Measurements from ENCODE around the gene FBXW11.

FBXW11 gene

DNA sequence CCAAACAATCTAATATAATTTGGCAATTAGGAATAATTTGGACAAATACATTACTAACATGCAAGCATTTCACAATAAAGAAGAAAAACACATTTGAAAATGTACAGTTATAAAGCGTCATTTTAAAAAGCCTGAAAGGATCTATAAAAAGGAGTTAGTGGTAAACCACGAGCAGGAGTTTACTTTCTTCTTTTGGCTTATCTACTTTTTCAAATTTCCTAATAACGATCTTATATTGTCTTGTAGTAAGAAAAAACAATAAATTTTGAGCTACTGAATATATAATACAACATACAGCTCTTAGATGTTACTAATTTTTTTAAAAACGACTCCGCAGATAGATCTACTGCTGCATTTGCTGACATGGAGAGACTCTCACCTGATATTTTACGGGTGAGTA, 141.0 kb downstream of the FBXW11 start:
- no peak for DNase-seq (ENCODE audit: low read depth)

DNA sequence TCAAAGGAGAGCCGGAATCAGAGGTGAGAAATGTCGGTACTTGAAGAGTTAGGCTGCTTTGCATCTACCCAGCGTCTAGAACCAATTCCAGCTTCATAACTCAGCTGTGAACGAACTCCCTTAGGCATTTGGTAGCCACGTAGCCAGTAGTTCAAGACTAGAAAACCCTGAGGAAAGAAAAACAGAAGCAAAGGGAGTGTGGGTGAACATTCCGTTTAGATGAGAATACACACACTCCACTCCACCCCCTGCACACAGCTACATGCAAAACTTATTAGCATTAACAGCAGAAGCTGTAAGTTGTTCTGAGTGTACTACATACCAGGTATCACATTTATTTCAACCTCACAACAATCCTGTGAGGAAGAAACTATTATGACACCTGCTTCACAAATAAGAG, 142.5 kb downstream of the FBXW11 start:
- no peak for DNase-seq (ENCODE audit: low read depth)

DNA sequence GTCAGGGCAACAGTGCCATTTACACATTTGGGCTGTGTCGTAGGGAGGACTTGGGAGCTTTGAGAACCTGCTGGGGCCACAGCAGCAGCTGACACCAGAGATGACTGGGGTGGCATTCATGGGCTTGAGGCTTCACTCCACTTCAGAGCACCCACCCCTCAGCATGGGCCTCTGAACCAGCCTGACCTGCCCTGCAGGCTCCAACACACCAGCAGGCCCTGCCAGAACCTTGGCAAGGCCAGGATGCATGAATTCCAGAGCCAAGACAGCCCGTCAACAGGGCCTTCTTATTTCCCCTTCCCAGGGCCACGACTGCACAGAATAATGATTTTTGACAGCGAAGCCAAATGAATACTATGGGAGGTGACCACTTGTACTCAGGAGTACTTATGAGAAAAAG, 143.8 kb downstream of the FBXW11 start:
- no peak for DNase-seq (ENCODE audit: low read depth)

DNA sequence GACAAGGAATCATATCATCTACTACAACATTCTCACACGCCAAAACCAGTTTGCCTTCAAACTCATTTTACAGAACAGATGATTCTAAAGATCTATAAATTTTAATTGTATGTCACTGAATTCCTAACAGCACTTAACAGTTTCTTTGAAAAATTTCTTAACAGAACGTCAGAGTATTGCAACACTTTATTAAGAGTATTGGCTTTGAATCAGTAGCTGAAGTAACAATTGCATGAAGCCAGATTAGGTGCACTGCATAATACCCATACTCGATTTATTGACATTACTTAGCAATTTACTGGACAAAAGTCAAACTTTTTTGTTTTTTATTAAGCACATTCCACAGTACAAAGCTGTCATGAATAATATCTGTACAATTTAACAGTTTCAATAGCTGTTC, 145.1 kb downstream of the FBXW11 start:
- no peak for DNase-seq (ENCODE audit: low read depth)

DNA sequence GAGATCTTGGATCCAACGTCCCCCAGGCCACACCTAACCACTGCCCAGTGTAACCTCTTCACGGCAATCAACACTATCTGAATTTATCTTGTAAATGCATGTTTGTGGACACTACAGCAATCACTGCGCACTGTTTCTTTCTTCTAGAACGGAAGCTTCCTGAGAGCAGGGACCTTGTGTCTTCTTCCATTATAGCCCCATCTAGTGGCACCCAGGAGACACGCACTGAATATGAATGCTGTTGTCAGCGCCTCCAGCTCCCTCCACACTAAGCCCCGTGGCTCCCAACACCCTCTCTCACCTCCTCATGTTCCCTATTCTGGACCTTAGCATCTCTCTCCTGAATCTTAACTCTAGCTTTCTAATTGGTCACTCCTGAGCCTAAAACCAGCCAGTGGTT, 148.1 kb downstream of the FBXW11 start:
- DNase-seq (ENCODE audit: low read depth) = no peak

DNA sequence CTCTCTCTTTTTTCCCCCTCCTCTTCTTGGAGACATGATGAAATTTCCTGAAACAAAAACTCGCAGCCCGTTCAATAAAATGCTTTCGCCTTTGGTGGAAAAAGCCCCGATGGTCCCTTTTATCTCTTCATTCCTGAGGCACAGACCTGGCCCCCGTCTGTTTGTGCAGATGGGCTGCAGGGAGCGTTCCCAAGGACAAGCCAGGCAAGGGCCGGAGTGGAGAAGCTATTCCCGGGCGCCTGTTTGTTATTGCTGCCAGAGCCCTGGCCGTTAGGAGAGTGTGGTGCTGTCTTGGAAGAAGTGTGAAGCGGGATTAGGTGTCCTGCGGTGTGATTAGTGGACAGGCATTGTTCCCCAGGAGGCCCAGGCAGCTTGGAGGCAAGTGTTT, 149.0 kb downstream of the FBXW11 start:
- no peak for DNase-seq (ENCODE audit: low read depth)

DNA sequence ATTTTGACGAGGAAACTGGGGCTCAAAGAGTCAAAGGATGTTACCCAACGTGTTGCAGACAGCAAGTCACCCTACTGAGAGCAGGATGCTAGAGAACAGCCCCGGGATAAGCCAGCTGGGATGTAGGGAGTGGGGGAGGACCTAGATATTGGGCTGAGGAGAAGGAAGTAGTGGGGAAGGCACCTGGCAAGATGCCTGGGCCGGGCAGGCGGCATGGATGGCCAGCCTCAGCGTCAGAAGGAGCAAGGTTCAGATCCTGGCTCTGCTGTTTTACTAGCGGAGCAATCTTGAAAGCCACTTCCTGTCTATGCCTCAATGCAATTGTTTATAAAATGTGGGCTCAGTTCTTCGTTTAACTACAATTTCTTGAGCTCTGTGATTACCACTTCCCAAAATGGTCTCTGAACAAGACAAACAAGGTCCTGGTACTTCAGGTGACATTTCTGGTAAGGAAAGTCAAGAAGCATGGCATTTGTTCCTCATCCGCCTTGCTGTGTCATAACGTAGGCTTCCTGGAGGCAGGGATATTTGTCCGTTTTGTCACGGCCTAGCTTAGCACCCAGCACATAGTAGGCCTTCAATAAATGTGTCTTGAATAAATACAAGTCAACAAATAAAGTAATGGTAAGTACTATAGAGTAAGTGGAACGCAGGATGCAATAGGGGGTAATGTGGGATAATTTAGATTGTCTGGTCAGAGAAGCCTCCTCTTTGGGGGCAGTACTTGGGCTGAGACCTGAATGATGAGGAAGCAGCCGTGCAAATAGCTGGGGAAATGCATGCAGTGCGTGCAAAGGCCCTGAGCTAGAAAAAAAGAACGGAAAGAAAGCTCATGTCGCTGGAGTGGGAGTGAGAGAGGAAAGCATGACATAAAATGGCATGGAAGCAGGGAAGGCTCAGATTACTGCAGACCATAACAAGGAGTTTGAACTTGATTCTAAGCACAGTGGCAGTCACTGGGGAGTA, 150.4 kb downstream of the FBXW11 start:
- DNase-seq (ENCODE audit: low read depth) = no peak

DNA sequence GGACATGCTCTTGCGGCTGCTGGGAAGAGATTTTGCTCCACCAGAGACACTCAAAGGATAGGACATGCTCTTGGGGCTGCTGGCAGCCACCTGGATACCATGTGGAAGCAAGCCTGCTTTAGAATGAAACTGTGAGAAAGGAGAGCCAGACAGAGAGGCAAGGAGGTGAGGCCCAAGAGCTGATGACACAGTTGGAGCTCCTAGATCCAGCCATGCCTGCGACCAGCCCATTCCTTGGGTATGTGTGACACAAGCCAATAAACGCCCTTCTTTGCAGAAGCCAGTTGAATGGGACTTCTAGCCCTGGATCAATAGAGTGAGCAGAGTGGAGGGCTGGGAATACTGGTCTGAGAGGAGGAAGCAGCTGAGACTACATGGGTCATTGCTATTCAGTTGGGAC, 151.2 kb downstream of the FBXW11 start:
- DNase-seq (ENCODE audit: low read depth) = no peak

DNA sequence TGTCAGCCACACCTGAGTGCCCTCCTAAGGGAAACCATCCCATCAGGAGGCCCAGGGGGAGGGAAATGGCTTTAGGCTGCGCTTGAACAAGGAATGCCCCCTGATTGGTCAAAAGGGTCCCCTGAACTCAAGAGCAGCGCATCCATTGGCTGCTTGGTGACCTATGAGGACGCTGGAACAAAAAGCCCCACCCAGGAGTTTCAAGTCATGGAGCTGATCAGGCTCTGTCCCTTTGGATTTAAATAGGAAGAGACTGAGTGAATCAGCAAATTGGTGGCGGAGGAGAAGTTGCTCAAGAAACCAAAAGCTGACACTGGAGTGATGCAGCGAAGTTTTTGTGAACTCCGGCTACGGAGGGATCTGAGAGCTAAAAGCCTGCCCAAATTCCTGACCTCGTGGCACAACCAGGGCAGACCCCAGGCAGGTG, 154.2 kb downstream of the FBXW11 start:
- no peak for DNase-seq (ENCODE audit: low read depth)

DNA sequence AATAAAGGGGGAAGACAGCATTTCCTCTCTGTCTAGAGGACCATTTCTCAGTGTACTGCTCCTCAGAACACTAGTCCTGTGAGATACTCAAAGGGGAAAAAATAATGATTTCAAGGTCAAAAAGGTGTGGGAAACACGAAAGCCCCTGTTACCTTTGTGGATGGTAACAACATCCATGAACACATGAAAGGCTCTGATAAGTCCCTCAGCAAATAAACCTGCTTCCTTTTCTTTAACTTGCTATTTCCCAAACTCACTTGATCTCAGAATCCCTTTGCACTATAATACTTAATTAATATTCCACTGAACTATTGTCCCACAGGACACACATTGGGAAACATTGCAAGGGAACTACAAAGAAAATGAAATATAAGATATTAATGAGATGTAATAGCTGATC, 155.2 kb downstream of the FBXW11 start:
- no peak for DNase-seq (ENCODE audit: low read depth)

DNA sequence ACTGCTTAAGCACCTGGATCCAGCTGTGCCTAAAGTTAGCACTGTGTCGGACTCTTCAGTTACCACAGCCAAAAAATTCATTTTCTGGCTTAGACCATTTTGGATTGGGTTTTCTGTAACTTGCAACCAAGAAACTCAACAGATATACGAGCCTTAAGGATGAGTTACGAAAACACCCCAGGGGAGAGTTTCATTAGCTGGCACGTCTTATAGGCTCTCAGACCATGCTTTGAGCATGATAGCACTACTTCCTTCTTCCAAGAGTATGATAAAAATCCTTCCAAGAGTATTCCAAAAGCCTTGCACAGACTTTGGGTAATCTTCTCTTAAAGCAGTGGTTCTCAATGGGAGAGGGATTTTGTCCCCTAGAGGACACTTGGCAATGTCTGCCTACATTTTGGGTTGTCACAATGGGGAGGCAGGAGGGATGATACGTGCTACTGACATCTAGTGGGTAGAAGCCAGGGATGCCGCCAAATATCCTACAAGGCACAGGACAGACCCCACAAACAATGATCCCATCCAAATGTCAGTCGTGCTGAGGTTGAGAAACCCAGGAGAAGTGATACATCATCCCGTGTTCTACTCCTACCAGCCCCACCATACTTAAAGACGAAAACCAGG, 156.0 kb downstream of the FBXW11 start:
- no peak for DNase-seq (ENCODE audit: low read depth)

DNA sequence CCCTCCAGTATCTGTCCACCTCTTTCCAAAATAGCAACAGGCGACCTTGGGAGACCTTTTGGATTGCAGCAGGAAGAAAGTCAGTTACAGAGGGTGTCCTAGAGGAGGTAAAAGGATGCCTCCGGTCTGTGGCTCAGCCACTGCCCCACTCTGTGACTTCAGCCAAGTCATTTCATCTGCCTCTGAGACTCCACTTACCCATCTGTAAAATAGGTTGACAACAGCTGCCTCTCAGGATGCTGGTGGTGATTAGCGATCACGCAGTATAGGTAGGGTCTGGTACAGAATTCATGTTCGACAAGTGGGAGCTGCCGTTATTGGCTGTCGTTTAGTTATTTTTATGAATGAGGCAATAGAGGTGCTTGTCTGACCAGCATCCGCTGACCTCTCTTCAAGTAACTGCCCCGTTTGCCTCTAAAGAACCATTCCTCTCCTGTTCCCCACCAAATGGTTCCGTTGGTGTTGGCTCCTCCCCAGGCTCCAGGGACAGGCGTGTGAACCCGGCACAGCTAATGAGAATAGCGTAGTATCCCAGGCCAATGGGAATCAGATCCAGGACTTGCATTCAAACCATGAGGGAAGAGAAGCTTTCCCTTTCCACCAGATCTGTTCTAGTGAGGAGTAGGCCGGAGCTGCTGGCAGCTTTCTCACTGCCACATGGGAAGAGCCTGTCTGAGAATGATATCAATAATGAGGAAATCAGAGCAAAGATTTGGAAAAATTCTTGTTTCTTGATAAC, 156.7 kb downstream of the FBXW11 start:
- no peak for DNase-seq (ENCODE audit: low read depth)

DNA sequence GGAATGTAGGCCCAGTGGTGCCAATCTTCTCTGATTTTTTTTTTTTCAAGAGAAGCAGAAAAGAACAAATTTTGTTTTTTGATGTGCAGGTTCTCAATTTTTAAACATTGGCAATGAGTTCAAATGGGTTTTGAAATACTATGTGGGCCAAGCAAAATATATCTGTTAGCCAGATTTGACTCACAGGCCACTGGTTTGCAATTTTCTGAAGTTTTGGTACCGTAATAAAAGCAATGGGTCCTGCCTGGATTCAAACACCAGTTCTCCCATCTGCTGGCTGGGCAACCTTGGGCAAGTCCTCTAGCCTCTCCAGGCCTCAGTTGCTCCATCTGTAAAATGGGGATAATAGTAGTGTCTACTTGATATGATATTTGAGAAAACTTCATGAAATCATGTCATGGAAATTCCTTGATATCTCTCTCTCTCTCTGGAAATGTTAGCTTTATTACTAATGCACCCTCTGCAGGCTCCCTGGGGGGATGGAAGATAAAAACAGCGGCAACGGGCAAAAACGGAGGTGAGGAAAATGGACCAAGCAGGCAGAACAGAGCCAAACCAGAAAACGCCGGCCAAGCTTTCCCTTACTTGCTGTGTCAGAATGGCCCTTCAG, 157.4 kb downstream of the FBXW11 start:
- DNase-seq (ENCODE audit: low read depth) = no peak

DNA sequence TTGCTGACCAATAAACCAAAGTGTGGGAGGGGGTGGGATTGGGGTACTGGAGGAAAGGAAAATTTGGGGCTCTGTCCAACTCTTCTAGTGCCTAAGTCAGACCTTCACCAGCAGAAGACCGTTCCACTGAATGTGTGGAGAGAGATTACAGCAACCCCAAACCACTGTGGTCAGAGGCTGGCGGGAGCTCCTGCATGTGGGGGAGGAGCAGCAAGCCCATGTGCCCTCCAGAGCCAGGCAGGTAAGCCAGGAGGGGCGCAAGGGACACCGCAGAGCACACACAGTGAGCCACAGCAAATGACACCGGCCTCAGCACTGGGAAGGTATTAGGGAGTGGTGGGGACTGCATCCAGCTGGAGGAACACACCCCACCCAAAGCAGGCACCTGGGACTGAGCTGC, 158.0 kb downstream of the FBXW11 start:
- no peak for DNase-seq (ENCODE audit: low read depth)

DNA sequence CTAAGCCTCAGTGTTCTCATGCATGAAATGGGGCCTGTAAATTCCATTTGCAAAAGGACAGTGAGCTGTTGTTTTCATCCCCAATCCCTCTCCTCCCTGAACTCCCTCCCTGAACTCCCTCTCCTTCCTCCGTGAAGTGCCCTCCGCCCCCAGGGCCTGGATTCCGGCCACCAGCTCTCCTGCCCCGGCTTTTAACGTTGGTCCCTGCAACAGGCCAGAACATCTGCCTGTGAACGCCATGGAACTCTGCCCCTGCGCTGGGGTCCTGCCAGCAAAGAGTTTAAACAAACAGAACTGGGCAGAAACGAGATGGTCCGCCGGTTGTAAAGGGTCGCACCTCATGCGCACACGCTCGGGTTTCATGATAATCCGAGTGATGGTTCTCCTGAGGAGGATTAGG, 158.4 kb downstream of the FBXW11 start:
- DNase-seq (ENCODE audit: low read depth) = no peak

DNA sequence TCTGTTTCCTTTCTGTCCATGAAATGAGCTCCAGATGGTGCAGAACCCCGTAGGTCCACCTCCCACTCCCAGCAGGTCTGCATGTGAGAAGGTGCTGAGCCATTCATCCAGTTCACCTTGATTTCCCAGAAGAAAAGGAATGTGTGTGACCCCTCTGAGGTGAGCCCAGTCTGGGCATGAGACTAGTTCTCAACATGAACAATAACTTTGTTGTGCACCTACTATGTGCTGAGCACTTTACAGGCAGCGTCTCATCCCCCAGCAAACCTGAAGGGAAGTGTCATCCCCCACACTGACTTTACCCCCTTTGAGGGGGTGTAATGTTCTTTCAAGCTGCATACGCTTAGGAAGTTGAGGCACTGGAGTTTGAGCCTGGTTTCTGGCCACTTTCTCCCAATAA, 159.4 kb downstream of the FBXW11 start:
- no peak for DNase-seq (ENCODE audit: low read depth)

DNA sequence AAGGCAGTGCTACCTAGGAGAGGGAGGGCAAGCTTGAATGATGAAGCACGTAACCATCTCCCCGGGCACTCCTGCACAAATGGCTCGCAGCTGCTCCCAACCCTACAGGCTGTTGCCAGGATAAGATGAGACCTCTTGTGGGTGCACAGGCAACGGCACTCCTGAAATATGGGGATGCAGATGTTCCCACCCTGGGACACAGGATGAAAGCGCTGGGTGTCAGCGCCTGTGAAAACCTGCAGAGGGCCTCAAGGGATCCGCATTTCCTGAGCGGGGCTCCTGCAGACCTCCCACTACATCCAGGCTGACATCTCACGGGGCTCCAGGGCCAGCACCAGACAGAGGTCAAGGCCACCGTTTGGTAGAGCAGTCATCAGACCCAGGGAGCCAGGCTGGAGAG, 160.1 kb downstream of the FBXW11 start:
- DNase-seq (ENCODE audit: low read depth) = no peak

DNA sequence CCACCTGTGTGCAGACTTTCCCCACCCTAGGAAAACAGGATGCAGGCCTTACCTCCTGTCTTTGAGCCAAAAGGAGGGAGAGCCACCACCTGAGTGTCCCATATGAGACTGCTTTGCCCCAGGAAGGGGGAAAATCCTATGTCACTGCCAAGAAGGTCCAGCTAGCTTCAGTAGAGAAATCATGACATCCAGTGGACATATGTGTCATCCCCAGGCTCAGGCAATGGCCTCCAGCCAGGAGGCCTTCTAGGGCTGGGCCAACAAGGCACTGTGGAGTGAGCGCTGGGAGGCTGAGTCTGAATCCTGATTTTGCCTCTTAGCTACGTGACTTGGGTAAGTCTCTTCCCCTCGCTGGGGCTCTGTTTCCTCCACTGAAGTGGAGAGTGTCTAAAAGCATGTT, 160.6 kb downstream of the FBXW11 start:
- DNase-seq (ENCODE audit: low read depth) = no peak

DNA sequence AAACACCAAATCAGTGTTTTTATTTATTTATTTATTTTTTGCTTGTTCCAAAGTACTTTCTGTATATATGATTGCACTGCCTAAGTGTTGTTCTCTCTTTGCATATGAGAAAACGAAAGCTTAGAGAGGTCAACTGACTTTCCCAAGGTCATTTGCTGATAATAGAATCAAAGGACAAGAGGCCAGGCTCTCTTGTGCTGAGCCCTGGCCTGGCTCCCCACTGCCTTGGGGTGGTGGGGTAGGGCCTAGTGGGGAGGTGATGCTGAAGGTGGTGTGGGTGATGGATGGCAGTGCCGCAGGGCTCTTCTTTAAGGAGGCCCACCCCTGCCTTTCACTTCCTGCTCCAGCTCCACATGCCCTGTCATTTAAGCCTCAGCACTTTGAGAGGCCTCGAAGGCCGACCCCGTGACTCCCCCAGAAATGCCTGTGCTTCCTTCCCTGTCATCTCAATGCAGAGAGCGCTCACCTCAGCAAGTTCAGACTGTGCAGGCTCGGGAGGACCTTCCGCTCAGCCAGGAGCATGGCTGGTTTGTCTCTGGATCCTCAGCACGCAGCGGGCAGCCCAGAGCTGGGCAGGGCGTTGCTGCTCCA, 161.3 kb downstream of the FBXW11 start:
- DNase-seq (ENCODE audit: low read depth) = no peak

DNA sequence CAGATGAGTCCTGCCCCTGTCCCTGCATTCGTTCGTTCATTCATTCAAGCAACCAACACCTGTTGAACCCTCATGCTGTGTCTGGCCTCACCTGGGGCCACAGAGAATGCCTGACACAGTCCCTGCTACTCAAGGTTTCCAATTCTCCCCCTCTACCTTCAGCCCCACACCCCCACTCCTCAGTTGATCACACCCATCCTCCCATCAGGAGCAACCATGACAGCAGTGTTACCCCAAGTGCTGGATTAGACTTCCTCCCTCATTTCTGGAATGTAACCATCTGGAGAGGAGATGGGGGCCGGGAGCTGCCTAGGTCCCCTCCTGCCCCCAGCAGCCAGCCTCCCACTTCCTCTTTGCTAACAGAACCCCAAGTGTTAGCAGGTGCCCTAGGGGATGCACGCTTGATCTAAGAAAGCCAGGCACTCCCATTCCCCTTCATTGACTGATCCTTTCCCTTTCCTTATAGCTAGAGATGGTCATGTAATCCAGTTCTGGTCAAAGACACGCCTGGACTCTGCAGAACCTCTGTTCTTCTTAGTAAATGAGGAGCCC, 163.6 kb downstream of the FBXW11 start:
- no peak for DNase-seq (ENCODE audit: low read depth)

DNA sequence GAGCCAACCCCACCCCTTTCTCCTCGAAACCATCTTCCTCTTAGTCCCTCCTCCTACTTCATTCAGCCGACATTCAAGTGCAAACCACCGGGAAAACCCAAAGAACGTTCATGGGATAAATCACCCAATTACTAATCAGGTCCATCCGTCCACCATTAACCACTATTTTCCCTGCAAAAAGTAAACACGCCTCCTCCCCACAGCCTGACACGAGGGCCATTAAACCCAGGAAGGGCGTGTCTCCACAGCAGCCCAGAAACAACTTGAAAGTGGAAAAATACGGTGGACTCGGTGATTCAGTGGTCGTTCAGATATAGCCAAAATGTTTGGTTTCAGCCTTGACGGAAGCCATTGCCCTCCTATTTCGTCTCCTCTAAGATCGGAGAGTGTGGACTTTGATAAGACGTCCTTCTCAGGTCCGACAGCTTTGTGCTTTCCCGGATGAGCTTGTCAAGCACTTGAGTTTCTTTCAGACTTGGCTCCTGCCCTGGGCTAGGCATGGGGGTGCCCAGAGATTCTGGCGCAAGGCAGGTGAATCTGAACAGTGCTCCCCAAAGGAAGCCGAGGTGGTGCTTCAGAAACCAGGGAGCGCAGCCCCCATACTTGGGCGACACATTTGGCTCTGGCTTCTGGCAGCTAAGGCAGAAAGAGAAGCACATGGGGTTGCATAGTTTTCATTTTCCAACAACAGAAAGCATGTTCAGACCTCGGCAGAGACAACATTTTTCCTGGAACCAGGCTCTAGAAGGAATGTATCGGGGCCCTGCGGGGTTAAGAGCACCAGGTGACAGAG, 164.3 kb downstream of the FBXW11 start:
- DNase-seq (ENCODE audit: low read depth) = no peak

Data from activated gamma-delta T cell treated with anti-CD3 and anti-CD28 coated beads, Interleukin-2, amount 50 U/mL, for 16 hours (primary cell).